Measurements from ENCODE around the gene ADAMTS17. TPM values are rescaled to one million over a fixed set of nuclear protein-coding genes. Genes with fewer than 3 reads are reported as not detected.

The ADAMTS17 gene
- polyA plus RNA-seq, 2 of the 4 experiments (the other 2 are of a cell fraction) = 0.05 TPM; not detected in 1

DNA sequence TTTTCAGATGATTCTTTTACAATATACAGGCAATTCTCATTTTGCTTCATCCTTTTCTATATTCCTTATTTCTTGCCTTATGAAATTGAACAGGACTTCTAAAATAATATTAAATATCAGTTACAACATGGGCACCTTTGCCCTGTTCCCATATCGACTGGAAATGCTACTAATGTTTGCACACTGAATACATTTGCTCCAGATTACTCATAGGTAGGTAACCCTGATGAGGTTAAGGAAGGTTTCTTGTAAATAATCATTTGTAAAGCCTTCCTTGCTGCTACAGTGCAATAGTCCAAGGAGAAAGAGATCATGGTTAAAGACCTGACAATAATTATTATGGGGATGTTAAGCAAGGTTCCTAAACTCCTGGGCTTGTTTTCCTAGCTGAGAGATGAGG is 175.5 kb downstream of the ADAMTS17 start:
- no peak for ATAC-seq
- H3K9me3 ChIP-seq = no peaks in the 10 kb centered on the region
- ChIA-PET CTCF (no interaction called here), POLR2A (no interaction called here)
- no peak overlapping the region for H3K4me2 ChIP-seq
- no peak overlapping the region for H3K4me3 ChIP-seq
- DNase-seq (ENCODE audit: low read depth in 1 of 2, low spot score in 1 of 2) = no peak
- FAIRE-seq = no peak
- 0% methylated on average over 1 of the region's 1 CpG for WGBS (ENCODE audit: missing lambda C conversion rate)
- no peaks in the 10 kb centered on the region for H3K4me1 ChIP-seq
- TF ChIP-seq ZC3H11A (IDR thresholded peaks at IDR 0.05) (no peak), ZNF302 (CRISPR knock-in tag; IDR thresholded peaks at IDR 0.05) (no peak), RARB (CRISPR knock-in tag; IDR thresholded peaks at IDR 0.05) (no peak), SREBF2 (IDR thresholded peaks at IDR 0.05) (no peak), BHLHE40 (IDR thresholded peaks at IDR 0.05; ENCODE audit: low read depth, low read length) (no peak), CEBPB (IDR thresholded peaks at IDR 0.05) (no peak), CBX8 (IDR thresholded peaks at IDR 0.05) (no peak), ZSCAN20 (CRISPR knock-in tag; IDR thresholded peaks at IDR 0.05) (no peak), NPAS2 (CRISPR knock-in tag; IDR thresholded peaks at IDR 0.05; ENCODE audit: borderline replicate concordance) (no peak), FOXS1 (CRISPR knock-in tag; IDR thresholded peaks at IDR 0.05) (no peak)
- H3K27ac ChIP-seq = no peak overlapping the region

DNA sequence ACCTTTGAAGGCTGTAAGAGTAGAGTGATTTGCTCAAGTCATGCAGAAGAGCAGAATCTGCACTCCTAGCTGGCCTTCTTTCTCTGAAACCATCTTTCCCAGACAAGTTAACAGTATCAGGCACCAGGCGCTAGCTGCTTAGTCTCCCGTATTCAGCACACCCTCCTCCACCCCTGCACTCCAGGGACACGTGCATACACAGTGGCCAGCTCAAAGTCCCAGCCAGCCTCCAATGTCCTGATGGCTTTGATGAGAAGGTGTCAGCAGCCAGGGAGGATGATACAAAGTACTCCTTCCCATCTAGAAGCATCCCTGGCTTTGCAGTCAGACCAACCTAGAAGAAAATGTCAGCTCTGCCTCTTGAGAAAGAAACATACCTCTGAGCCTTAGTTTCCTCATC is 177.8 kb downstream of the ADAMTS17 start:
- no peak for TF ChIP-seq HDAC2 (IDR thresholded peaks at IDR 0.05)
- no peak for TF ChIP-seq MAX (IDR thresholded peaks at IDR 0.05)
- no peak for TF ChIP-seq USF2 (IDR thresholded peaks at IDR 0.05)
- ATAC-seq = no peak
- Histone ChIP-seq H3K9me3 (no peaks in the 10 kb centered on the region; the same call in 2 of the 3 replicates), H3K4me3 (no peak overlapping the region), H3K4me2 (no peak overlapping the region), H3K4me1 (no peaks in the 10 kb centered on the region), H3K27ac (no peak overlapping the region)
- WGBS (ENCODE audit: missing lambda C conversion rate) = 0% methylated on average over 3 of the region's 3 CpGs
- POLR2A ChIA-PET = no interaction called here
- no peak for FAIRE-seq
- CTCF ChIA-PET = interaction anchor here (0.6 to 0.9 kb wide), 2 partner anchors 133 to 186 kb away, joined by 3 read pairs; no protein-coding TSS in a partner anchor
- no peak for DNase-seq (ENCODE audit: low read depth in 1 of 2, low spot score in 1 of 2)

GRCh38 chr15:100160953-100161352 is 180.8 kb downstream of the ADAMTS17 start:
- CTCF ChIA-PET = no interaction called here
- no peak for FAIRE-seq

More at GRCh38 chr15:100160953-100161352, 180.8 kb downstream of the ADAMTS17 start:
- H3K4me3 ChIP-seq = no peak overlapping the region
- no peak overlapping the region for H3K4me2 ChIP-seq
- H3K9me3 ChIP-seq = no peaks in the 10 kb centered on the region; the same call in 2 of the 3 replicates
- POLR2A ChIA-PET = no interaction called here
- no peaks in the 10 kb centered on the region for H3K4me1 ChIP-seq
- no peak for DNase-seq (ENCODE audit: low read depth in 1 of 2, low spot score in 1 of 2)
- no peak overlapping the region for H3K27ac ChIP-seq
- ATAC-seq = no peak
- TF ChIP-seq RAD21 (conservative IDR thresholded peaks at IDR 0.05 in 1 of 2, IDR thresholded peaks at IDR 0.05 in 1 of 2) (no peak), HES2 (IDR thresholded peaks at IDR 0.05) (no peak), GATA3 (IDR thresholded peaks at IDR 0.05; ENCODE audit: borderline replicate concordance) (no peak), CBX2 (IDR thresholded peaks at IDR 0.05; ENCODE audit: borderline replicate concordance, low read depth) (no peak), NFE2L2 (conservative IDR thresholded peaks at IDR 0.05; ENCODE audit: low read length) (no peak), HDAC2 (IDR thresholded peaks at IDR 0.05) (no peak), ZFP36 (IDR thresholded peaks at IDR 0.05; ENCODE audit: borderline replicate concordance, partially characterized antibody) (no peak), MYC (IDR thresholded peaks at IDR 0.05; ENCODE audit: borderline replicate concordance, low read length) (no peak), HEYL (CRISPR knock-in tag; IDR thresholded peaks at IDR 0.05) (no peak), BHLHE40 (IDR thresholded peaks at IDR 0.05; ENCODE audit: low read depth, low read length) (no peak), ZSCAN20 (CRISPR knock-in tag; IDR thresholded peaks at IDR 0.05) (no peak), CBX8 (IDR thresholded peaks at IDR 0.05) (no peak), SMC3 (IDR thresholded peaks at IDR 0.05) (no peak), POLR2A (IDR thresholded peaks at IDR 0.05; ENCODE audit: low read length) (no peak), HOXA7 (CRISPR knock-in tag; IDR thresholded peaks at IDR 0.05) (no peak)
- TF ChIP-seq, protein P1, sequence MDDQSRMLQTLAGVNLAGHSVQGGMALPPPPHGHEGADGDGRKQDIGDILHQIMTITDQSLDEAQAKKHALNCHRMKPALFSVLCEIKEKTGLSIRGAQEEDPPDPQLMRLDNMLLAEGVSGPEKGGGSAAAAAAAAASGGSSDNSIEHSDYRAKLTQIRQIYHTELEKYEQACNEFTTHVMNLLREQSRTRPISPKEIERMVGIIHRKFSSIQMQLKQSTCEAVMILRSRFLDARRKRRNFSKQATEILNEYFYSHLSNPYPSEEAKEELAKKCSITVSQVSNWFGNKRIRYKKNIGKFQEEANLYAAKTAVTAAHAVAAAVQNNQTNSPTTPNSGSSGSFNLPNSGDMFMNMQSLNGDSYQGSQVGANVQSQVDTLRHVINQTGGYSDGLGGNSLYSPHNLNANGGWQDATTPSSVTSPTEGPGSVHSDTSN (IDR thresholded peaks at IDR 0.05) = no peak
- TF ChIP-seq, protein P2, sequence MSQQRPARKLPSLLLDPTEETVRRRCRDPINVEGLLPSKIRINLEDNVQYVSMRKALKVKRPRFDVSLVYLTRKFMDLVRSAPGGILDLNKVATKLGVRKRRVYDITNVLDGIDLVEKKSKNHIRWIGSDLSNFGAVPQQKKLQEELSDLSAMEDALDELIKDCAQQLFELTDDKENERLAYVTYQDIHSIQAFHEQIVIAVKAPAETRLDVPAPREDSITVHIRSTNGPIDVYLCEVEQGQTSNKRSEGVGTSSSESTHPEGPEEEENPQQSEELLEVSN (IDR thresholded peaks at IDR 0.05; ENCODE audit: borderline replicate concordance, low read depth) = no peak
- TF ChIP-seq, protein P3, sequence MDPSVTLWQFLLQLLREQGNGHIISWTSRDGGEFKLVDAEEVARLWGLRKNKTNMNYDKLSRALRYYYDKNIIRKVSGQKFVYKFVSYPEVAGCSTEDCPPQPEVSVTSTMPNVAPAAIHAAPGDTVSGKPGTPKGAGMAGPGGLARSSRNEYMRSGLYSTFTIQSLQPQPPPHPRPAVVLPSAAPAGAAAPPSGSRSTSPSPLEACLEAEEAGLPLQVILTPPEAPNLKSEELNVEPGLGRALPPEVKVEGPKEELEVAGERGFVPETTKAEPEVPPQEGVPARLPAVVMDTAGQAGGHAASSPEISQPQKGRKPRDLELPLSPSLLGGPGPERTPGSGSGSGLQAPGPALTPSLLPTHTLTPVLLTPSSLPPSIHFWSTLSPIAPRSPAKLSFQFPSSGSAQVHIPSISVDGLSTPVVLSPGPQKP (IDR thresholded peaks at IDR 0.05; ENCODE audit: low read depth, low read length) = no peak
- WGBS (ENCODE audit: missing lambda C conversion rate) = 16% methylated on average over 10 of the region's 11 CpGs

Data from A549 (cell line).